NB4 (cell line): ENCODE data around the gene SGCE.

Source experiments
- DNase-seq: peaks from one replicate; pipeline ENCODE4 v3.0.0; 2010; ENCODE audit warnings: low read depth
- H3K4me3 ChIP-seq: one replicate; pipeline ENCODE4 v1.5.1; 2011; ENCODE audit warnings: mild to moderate bottlenecking, low read depth, low read length, moderate library complexity
- MYC ChIP-seq: IDR thresholded peaks from 2 replicates; pipeline ENCODE4 v1.6.1; 2011; ENCODE audit warnings: low read depth, low read length
- POLR2A ChIP-seq: IDR thresholded peaks from 2 replicates; pipeline ENCODE4 v1.6.1; 2011; ENCODE audit warnings: mild to moderate bottlenecking; ENCODE audit not compliant: insufficient read length; ENCODE audit errors: extremely low read depth
- TF ChIP-seq, protein P1 (sequence below): IDR thresholded peaks from one replicate; pipeline ENCODE4 v1.5.1; 2012; ENCODE audit warnings: low read depth, low read length
- TF ChIP-seq, protein P2 (sequence below): IDR thresholded peaks from 2 replicates; pipeline ENCODE4 v1.6.1; 2011; ENCODE audit warnings: low read depth, low read length

SGCE gene

GRCh38 chr7:94600267-94600666 is 55.7 kb downstream of the SGCE start:
- no peak overlapping the region for H3K4me3 ChIP-seq
- no peak for DNase-seq
- TF ChIP-seq, protein P1, sequence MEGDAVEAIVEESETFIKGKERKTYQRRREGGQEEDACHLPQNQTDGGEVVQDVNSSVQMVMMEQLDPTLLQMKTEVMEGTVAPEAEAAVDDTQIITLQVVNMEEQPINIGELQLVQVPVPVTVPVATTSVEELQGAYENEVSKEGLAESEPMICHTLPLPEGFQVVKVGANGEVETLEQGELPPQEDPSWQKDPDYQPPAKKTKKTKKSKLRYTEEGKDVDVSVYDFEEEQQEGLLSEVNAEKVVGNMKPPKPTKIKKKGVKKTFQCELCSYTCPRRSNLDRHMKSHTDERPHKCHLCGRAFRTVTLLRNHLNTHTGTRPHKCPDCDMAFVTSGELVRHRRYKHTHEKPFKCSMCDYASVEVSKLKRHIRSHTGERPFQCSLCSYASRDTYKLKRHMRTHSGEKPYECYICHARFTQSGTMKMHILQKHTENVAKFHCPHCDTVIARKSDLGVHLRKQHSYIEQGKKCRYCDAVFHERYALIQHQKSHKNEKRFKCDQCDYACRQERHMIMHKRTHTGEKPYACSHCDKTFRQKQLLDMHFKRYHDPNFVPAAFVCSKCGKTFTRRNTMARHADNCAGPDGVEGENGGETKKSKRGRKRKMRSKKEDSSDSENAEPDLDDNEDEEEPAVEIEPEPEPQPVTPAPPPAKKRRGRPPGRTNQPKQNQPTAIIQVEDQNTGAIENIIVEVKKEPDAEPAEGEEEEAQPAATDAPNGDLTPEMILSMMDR: no peak
- TF ChIP-seq, protein P2, sequence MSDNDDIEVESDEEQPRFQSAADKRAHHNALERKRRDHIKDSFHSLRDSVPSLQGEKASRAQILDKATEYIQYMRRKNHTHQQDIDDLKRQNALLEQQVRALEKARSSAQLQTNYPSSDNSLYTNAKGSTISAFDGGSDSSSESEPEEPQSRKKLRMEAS: no peak
- TF ChIP-seq MYC: no peak
- no peak for TF ChIP-seq POLR2A

GRCh38 chr7:94595717-94596116 is 60.2 kb downstream of the SGCE start:
- TF ChIP-seq MYC (no peak), POLR2A (no peak)
- TF ChIP-seq, protein P1: no peak
- TF ChIP-seq, protein P2: no peak
- no peak for DNase-seq
- no peak overlapping the region for H3K4me3 ChIP-seq

DNA sequence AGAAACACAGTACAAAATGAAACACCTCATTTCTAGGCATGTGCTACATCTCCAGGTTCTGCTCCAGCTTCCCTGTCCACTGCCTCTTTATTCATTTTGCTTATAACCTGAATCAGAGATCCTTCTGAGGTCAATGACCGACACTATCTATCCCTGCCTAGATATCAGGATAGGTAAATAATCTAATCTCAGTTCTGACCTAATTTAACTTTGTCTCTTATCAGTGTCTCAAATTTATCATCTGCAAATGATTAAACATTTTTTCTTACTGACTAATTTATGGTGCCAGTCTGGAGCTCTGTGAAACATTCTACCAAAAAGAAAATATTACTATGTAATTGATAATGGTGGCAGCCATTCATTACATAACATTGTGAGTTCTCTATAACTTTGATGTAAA is 61.1 kb downstream of the SGCE start:
- no peak for DNase-seq
- no peak overlapping the region for H3K4me3 ChIP-seq
- TF ChIP-seq, protein P2: no peak
- TF ChIP-seq MYC (no peak), POLR2A (no peak)
- TF ChIP-seq, protein P1: no peak

DNA sequence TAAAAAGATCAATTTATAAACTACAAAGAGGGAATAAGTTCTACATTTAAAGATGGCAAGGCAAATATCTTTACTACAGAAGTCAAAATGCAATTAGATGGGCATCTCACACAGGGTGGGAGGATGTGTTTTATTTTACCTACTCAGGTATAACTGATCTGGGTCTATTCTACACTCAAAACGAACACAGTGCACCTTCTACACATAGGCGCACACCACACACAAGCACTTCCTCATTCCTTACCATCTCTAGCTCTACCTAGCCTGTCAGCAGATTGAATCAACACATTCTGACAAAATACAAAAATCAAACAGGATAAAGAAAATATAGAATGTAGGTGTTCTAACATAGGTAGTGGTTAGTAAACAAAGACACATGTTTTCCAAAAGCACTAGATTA is 64.8 kb downstream of the SGCE start:
- no peak overlapping the region for H3K4me3 ChIP-seq
- DNase-seq: peak; percentile 6
- TF ChIP-seq, protein P2: no peak
- no peak for TF ChIP-seq POLR2A
- TF ChIP-seq, protein P1: no peak
- TF ChIP-seq MYC: no peak

- DNase-seq: no peak
- TF ChIP-seq, protein P1: no peak
- TF ChIP-seq, protein P2: no peak
- TF ChIP-seq POLR2A (no peak), MYC (no peak)
- no peak overlapping the region for H3K4me3 ChIP-seq
Measured at GRCh38 chr7:94590526-94591162, 65.3 kb downstream of the SGCE start.
